K562 (cell line): Measurements from ENCODE around the gene BIVM. TPM values are rescaled to one million over a fixed set of nuclear protein-coding genes. Genes with fewer than 3 reads are reported as not detected.

ENCODE experiments used
- ATAC-seq: fragments of 200-7000 bp; cut with Tn5 transposase; 3 replicates; pipeline ENCODE4 v1.9.1; 2020; ENCODE audit warnings: moderate library complexity
- BruUV-seq: library from RNA; stranded (reverse); fragments of 400-500 nt; replicated peaks from 2 replicates; lab custom pipeline; 2021; lab: Mats Ljungman, UMichigan
- CTCF ChIA-PET: fragments of 300-600 bp; formaldehyde crosslinking; extraction: SDS; loops from one replicate; lab custom pipeline; 2021; ENCODE audit warnings: low intra/inter-chr PET ratio; lab: Yijun Ruan, JAX
- POLR2A ChIA-PET: fragments of 300-600, 350-650 bp; sonication (Branson Sonifier 250); formaldehyde crosslinking; extraction: SDS; loops from one replicate; lab custom pipeline; 2021; ENCODE audit warnings: antibody characterized with exemption, inconsistent platforms; lab: Yijun Ruan, JAX
- DNase-seq, 4 experiments: peaks; one replicate each; pipeline versions ENCODE4 v3.0.0 to v3.0.0-alpha.2; 2011 to 2018; ENCODE audit warnings: low spot score in 3 of 4, mixed read lengths in 3 of 4; ENCODE audit errors: extremely low read depth in 1 of 4
- FAIRE-seq: peaks from 2 replicates; lab custom pipeline; 2011; peaks lifted over from hg19 to GRCh38; lab: Jason Lieb, UNC
- H2AFZ ChIP-seq: 2 replicates; pipeline ENCODE4 v1.6.0; 2011; ENCODE audit warnings: low read depth, low read length, control low read depth, inconsistent platforms
- H3K27ac ChIP-seq: fragments of 200-600 bp; 3 replicates; pipeline ENCODE4 v1.8.0; 2011; ENCODE audit warnings: low read depth, mild to moderate bottlenecking, control low read depth, inconsistent platforms, low read length, moderate library complexity, mixed read lengths; ENCODE audit errors: extremely low read depth
- H3K27me3 ChIP-seq, 2 experiments: fragments of 300-600 bp in 1 of 2; 2 replicates in 1 of 2; 3 replicates in 1 of 2; pipeline versions ENCODE4 v1.6.0 to v1.8.0; 2011; ENCODE audit warnings: inconsistent platforms in 2 of 2, low read length in 2 of 2, mild to moderate bottlenecking in 1 of 2, mixed read lengths in 1 of 2, moderate library complexity in 1 of 2; ENCODE audit not compliant: control insufficient read depth in 2 of 2, insufficient read depth in 2 of 2
- H3K36me3 ChIP-seq: fragments of 300-600 bp; 3 replicates; pipeline ENCODE4 v1.8.0; 2011; ENCODE audit warnings: mild to moderate bottlenecking, low read length, inconsistent platforms; ENCODE audit not compliant: control insufficient read depth, insufficient read depth
- H3K4me1 ChIP-seq, 2 experiments: fragments of 200-600 bp in 1 of 2; replicated peaks in 1 of 2; 2 replicates in 1 of 2; 3 replicates in 1 of 2; pipeline versions ENCODE4 v1.5.1 to v1.8.0; 2011; ENCODE audit warnings: inconsistent platforms in 2 of 2, low read length in 2 of 2, mild to moderate bottlenecking in 1 of 2, mixed read lengths in 1 of 2, moderate library complexity in 1 of 2; ENCODE audit not compliant: control insufficient read depth in 2 of 2, insufficient read depth in 2 of 2
- H3K4me2 ChIP-seq: 2 replicates; pipeline ENCODE4 v1.6.1; 2011; ENCODE audit warnings: low read length, control low read depth, inconsistent platforms, mixed read lengths; ENCODE audit not compliant: insufficient read depth
- H3K4me3 ChIP-seq: fragments of 200-600 bp; sonication (generic), shearing (Covaris generic); 2 replicates; pipeline ENCODE4 v1.5.1; 2016; ENCODE audit warnings: control low read depth, inconsistent platforms
- H3K79me2 ChIP-seq: fragments of 200-600 bp; 3 replicates; pipeline ENCODE4 v1.8.0; 2011; ENCODE audit warnings: low read length, inconsistent platforms; ENCODE audit not compliant: control insufficient read depth, insufficient read depth
- H3K9ac ChIP-seq, 2 experiments: 2 replicates each; pipeline versions ENCODE4 v1.6.0 to v1.6.1; 2011; ENCODE audit warnings: low read depth in 2 of 2, low read length in 2 of 2, control low read depth in 1 of 2, inconsistent platforms in 1 of 2, mild to moderate bottlenecking in 1 of 2, mixed read lengths in 1 of 2; ENCODE audit not compliant: insufficient read depth in 1 of 2
- H3K9me1 ChIP-seq: one replicate; pipeline ENCODE4 v1.6.0; 2011; ENCODE audit warnings: inconsistent platforms, mild to moderate bottlenecking, low read length, moderate library complexity; ENCODE audit not compliant: control insufficient read depth, insufficient read depth
- H3K9me3 ChIP-seq: replicated peaks from 2 replicates; pipeline ENCODE4 v1.5.1; 2011; ENCODE audit warnings: low read depth, low read length, inconsistent platforms; ENCODE audit not compliant: control insufficient read depth, insufficient read depth
- H4K20me1 ChIP-seq: replicated peaks from 2 replicates; pipeline ENCODE4 v1.6.1; 2011; ENCODE audit warnings: low read length, inconsistent platforms, mixed read lengths; ENCODE audit not compliant: control insufficient read depth, insufficient read depth
- CHAMP1 ChIP-seq: fragments of 450-650 bp; IDR thresholded peaks from 2 replicates; pipeline ENCODE4 v1.6.1; 2016; ENCODE audit warnings: mild to moderate bottlenecking
- DEAF1 ChIP-seq: fragments of 450-650 bp; formaldehyde crosslinking; IDR thresholded peaks from 2 replicates; pipeline ENCODE4 v1.4.0; 2020; ENCODE audit warnings: mild to moderate bottlenecking, moderate library complexity
- HNRNPK ChIP-seq: fragments of 200-400 bp; formaldehyde crosslinking; IDR thresholded peaks from one replicate; pipeline ENCODE4 v1.6.1; 2018; ENCODE audit warnings: mild to moderate bottlenecking, low read depth, low read length; ENCODE audit not compliant: poor library complexity, severe bottlenecking
- L3MBTL2 ChIP-seq: fragments of 450-650 bp; IDR thresholded peaks from 2 replicates; pipeline ENCODE4 v1.6.1; 2016; ENCODE audit warnings: mild to moderate bottlenecking, moderate library complexity
- PTTG1 ChIP-seq: fragments of 450-650 bp; IDR thresholded peaks from 2 replicates; pipeline ENCODE4 v1.6.1; 2016; ENCODE audit warnings: low read depth, mild to moderate bottlenecking, missing genetic modification characterization, missing compliant biosample characterization
- RBM25 ChIP-seq: fragments of 200-400 bp; formaldehyde crosslinking; IDR thresholded peaks from 2 replicates; pipeline ENCODE4 v1.6.1; 2018; ENCODE audit warnings: low read length, low read depth, moderate library complexity; ENCODE audit not compliant: severe bottlenecking
- STAT5A ChIP-seq: IDR thresholded peaks from 2 replicates; pipeline ENCODE4 v1.6.1; 2012; ENCODE audit warnings: low read length, inconsistent platforms, borderline replicate concordance
- ZC3H11A ChIP-seq: IDR thresholded peaks from 2 replicates; pipeline ENCODE4 v1.6.1; 2012; ENCODE audit warnings: low read depth, low read length, improper control_type of control experiment
- WGBS: fragments of 100-300 bp; shearing (Covaris generic); methylation state at CpG from one replicate; pipeline ENCODE4 v1.1.6; 2016; ENCODE audit warnings: low coverage, mixed read lengths; ENCODE audit not compliant: insufficient coverage; ENCODE audit errors: missing lambda C conversion rate; 5-methylcytosine and 5-hydroxymethylcytosine counted together
- in situ Hi-C: fragments of 300-500 bp; cut with MboI; formaldehyde crosslinking; loops from 4 replicates; pipeline ENCODE4 v1.15.0; 2018; ENCODE audit warnings: inconsistent platforms, mixed read lengths
- intact Hi-C: fragments of 100-400 bp; cut with micrococcal nuclease; formaldehyde crosslinking; loops from 2 replicates; pipeline ENCODE4 v1.14.2; 2022
- polyA plus RNA-seq, 8 experiments: library from polyadenylated mRNA; depleted of rRNA in 4 of 8; stranded (reverse) in 5 of 8; unstranded in 3 of 8; fragments of >200 nt; fragmentation: Nextera tagmentation in 2 of 8; fragmentation: Illumina TruSeq in 1 of 8; extraction: Ambion mirVana in 2 of 8; extraction: Trizol in 1 of 8; gene quantifications; 2 replicates each; pipeline versions ENCODE4 v1.2.1 to v1.2.3, GENCODE V29; 2011 to 2014; ENCODE audit warnings: inconsistent platforms in 1 of 8, missing spikeins in 1 of 8
- total RNA-seq, 7 experiments: library from RNA; depleted of rRNA in 6 of 7; stranded (reverse); fragments of >200 nt in 6 of 7; fragmentation: Illumina TruSeq in 2 of 7; extraction: Trizol in 2 of 7; gene quantifications; 2 replicates each; pipeline versions ENCODE4 v1.2.1 to v1.2.3, GENCODE V29; 2011 to 2021; ENCODE audit warnings: low replicate concordance in 1 of 7

BIVM gene
- total and polyA plus RNA-seq, 9 of the 15 experiments (the other 6 are each of a cell fraction or from before 2014, with no cell fraction given), result 3.6 to 23.1 (median 16.8) TPM

- H3K4me3 ChIP-seq, result no peak overlapping the region
- in situ Hi-C loops, result no loop called here
Measured at GRCh38 chr13:102868366-102868936, 69.5 kb downstream of the BIVM start.

More at GRCh38 chr13:102868366-102868936, 69.5 kb downstream of the BIVM start:
- no peaks in the 10 kb centered on the region for H3K4me1 ChIP-seq
- peaks cover 61% of the 10 kb centered on the region for H3K36me3 ChIP-seq
- no peak overlapping the region for H2AFZ ChIP-seq
- no peaks in the 10 kb centered on the region for H3K27me3 ChIP-seq
- DNase-seq (no peak), ATAC-seq (no peak), FAIRE-seq (no peak)
- H4K20me1 ChIP-seq, result no peaks in the 10 kb centered on the region
- H3K9me3 ChIP-seq, result no peaks in the 10 kb centered on the region
- intact Hi-C loops, result no loop called here
- H3K79me2 ChIP-seq, result no peaks in the 10 kb centered on the region; the same call in 2 of the 3 replicates
- 79% methylated on average over 5 of the region's 5 CpGs for WGBS
- H3K27ac ChIP-seq, result no peak overlapping the region
- H3K9me1 ChIP-seq, result no peaks in the 10 kb centered on the region
- H3K4me2 ChIP-seq, result no peak overlapping the region
- TF ChIP-seq ZC3H11A (no peak), DEAF1 (CRISPR knock-in tag) (no peak), PTTG1 (tag) (no peak), L3MBTL2 (no peak), RBM25 (no peak), CHAMP1 (no peak), STAT5A (no peak), HNRNPK (no peak)
- no peak overlapping the region for H3K9ac ChIP-seq
- no TSS peak for BruUV-seq
- ChIA-PET CTCF (no interaction called here), POLR2A (no interaction called here)
